Measurements from ENCODE around the gene EDAR.

Gene EDAR

DNA sequence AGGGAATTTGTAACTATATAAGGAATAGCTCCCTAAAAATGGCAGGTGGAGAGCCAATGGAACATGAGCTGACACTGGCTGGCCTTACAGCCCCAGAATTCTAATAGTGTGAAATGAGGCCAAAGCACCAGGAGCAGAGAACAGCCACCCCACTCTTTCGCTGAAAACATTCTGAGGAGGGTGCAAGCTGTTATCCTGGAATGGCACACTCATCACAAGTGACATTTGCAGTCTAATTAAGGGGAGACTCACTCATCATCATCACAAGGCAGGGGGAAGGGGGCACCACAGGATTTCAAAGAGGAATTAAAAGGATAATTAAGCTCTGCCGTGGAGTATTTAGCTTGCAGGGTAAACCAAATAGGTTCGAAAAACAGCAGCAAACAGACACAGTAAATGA is 94.3 kb downstream of the EDAR start:
- H3K36me3 ChIP-seq (ENCODE audit: insufficient read depth, low read depth, low read length): no peaks in the 10 kb centered on the region
- H3K4me3 ChIP-seq (ENCODE audit: low read length): no peak overlapping the region
- no peaks in the 10 kb centered on the region for H3K9me3 ChIP-seq (ENCODE audit: insufficient read depth, low read depth, low read length)
- no peaks in the 10 kb centered on the region for H3K4me1 ChIP-seq (ENCODE audit: insufficient read depth, low read length)
- no peak overlapping the region for H3K27ac ChIP-seq (ENCODE audit: low read length)
- H3K27me3 ChIP-seq (ENCODE audit: insufficient read depth, low read length): no peaks in the 10 kb centered on the region
- no peak overlapping the region for H3K9ac ChIP-seq (ENCODE audit: low read depth, low read length)

DNA sequence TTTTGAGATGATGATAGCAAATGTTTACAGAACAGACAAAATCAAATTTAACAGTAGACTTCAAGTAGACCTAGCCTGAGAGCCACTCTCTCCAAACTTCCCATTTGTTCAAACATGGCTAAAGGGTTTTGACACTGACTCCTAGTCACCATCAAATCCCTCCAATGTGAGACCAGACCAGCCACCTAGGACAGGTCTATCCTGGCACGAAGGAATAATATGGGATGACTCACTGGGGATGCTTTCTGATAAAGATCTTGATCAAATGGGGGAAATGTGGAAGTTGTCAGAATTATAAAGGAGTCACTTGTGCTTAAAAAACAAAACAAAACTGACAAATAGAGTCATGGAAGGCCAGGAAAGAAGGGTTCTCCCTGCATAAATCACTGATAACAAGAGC is 95.7 kb downstream of the EDAR start:
- Histone ChIP-seq H3K4me1 (ENCODE audit: insufficient read depth, low read length) (no peaks in the 10 kb centered on the region), H3K9ac (ENCODE audit: low read depth, low read length) (no peak overlapping the region), H3K4me3 (ENCODE audit: low read length) (no peak overlapping the region), H3K27me3 (ENCODE audit: insufficient read depth, low read length) (no peaks in the 10 kb centered on the region), H3K27ac (ENCODE audit: low read length) (no peak overlapping the region), H3K36me3 (ENCODE audit: insufficient read depth, low read depth, low read length) (no peaks in the 10 kb centered on the region), H3K9me3 (ENCODE audit: insufficient read depth, low read depth, low read length) (no peaks in the 10 kb centered on the region)

DNA sequence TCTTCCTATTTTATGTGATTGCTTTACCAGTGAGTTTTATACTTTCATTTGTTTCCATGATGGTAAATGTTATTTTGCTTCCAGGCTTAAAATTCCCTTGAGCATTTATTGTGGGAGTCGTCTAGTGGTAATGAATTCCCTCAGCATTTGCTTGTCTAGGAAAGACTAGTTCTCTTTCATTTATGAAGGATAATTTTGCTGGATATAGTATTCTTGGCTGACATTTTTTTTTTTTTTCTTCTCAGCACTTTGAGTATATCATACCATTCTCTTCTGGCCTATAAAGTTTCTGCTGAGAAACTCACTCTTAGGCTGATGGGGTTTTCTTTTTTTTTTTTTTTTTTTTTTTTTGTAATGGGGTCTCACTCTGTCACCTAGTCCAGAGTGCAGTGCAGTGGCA is 99.1 kb downstream of the EDAR start:
- no peaks in the 10 kb centered on the region for H3K4me1 ChIP-seq (ENCODE audit: insufficient read depth, low read length)
- no peaks in the 10 kb centered on the region for H3K36me3 ChIP-seq (ENCODE audit: insufficient read depth, low read depth, low read length)
- no peak overlapping the region for H3K9ac ChIP-seq (ENCODE audit: low read depth, low read length)
- no peak overlapping the region for H3K27ac ChIP-seq (ENCODE audit: low read length)
- no peak overlapping the region for H3K4me3 ChIP-seq (ENCODE audit: low read length)
- H3K27me3 ChIP-seq (ENCODE audit: insufficient read depth, low read length): no peaks in the 10 kb centered on the region
- H3K9me3 ChIP-seq (ENCODE audit: insufficient read depth, low read depth, low read length): no peaks in the 10 kb centered on the region

DNA sequence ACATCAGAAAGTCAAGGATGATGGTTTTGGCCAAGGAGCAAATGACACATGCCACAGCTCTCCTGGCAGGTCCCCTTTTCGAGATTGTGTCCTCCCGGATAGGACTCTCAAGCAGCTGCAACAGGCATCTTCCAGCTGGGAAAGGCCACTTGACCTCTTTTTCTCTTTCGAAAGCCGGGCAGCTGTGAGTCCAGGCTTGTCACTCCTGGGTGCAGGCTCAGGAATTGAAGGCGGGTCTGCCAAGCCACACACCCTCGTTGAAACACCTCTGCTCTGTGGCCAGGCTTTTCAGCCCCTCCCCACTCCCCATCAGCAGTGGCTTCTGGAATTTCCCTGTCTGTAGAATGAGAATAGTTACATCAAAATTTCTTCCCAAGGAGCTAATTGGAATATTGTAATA is 104.4 kb downstream of the EDAR start:
- H3K4me1 ChIP-seq (ENCODE audit: insufficient read depth, low read length): no peaks in the 10 kb centered on the region
- H3K4me3 ChIP-seq (ENCODE audit: low read length): no peak overlapping the region
- no peak overlapping the region for H3K9ac ChIP-seq (ENCODE audit: low read depth, low read length)
- peaks cover 31% of the 10 kb centered on the region for H3K9me3 ChIP-seq (ENCODE audit: insufficient read depth, low read depth, low read length)
- H3K27me3 ChIP-seq (ENCODE audit: insufficient read depth, low read length): no peaks in the 10 kb centered on the region
- H3K36me3 ChIP-seq (ENCODE audit: insufficient read depth, low read depth, low read length): 0 out of 2 replicates have a peak, but pooled peaks cover 5% of the 10 kb centered on the region
- H3K27ac ChIP-seq (ENCODE audit: low read length): no peak overlapping the region

DNA sequence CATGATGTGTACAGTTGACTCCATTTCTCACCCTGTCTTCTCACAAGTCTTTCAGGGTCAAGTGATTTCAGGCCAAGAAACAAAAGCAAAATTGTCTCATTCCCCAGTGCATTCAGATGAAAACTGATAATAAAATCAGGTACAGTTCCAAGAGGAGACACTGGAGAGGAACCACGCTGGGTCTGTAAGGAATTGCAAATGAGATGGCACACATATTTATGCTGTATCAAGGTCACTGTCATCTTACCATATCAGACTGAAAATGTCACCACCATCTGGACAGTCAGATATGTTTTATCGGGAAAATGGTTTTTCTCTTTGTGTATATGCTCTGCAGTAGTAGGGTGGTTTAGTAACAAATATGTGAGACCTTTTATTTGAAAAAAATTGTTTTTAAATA is 110.7 kb downstream of the EDAR start:
- H3K9ac ChIP-seq (ENCODE audit: low read depth, low read length): no peak overlapping the region
- no peak overlapping the region for H3K27ac ChIP-seq (ENCODE audit: low read length)
- H3K4me3 ChIP-seq (ENCODE audit: low read length): no peak overlapping the region
- H3K27me3 ChIP-seq (ENCODE audit: insufficient read depth, low read length): no peaks in the 10 kb centered on the region
- H3K36me3 ChIP-seq (ENCODE audit: insufficient read depth, low read depth, low read length): peaks cover 43% of the 10 kb centered on the region
- H3K9me3 ChIP-seq (ENCODE audit: insufficient read depth, low read depth, low read length): peaks cover 31% of the 10 kb centered on the region
- no peaks in the 10 kb centered on the region for H3K4me1 ChIP-seq (ENCODE audit: insufficient read depth, low read length)

DNA sequence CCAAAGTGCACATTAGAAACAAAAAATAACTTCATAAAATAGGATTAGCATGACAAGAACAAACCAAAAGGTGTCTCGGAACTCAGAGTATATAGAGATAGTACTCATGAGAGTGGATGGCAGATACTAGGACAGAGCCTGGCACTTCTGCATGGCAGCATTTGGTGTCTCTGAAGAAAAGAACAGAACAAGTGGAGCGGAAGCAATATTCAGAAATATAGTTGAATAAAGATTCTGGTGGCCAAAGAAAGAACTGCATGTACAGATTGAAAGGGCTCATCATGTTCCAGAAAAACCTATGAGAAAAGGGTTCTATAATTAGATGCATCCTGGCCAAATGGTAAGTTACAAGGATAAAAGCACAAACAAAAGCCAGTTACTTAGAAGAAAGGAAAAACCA is 111.5 kb downstream of the EDAR start:
- Histone ChIP-seq H3K9ac (ENCODE audit: low read depth, low read length) (no peak overlapping the region), H3K27ac (ENCODE audit: low read length) (no peak overlapping the region), H3K27me3 (ENCODE audit: insufficient read depth, low read length) (no peaks in the 10 kb centered on the region), H3K4me1 (ENCODE audit: insufficient read depth, low read length) (no peaks in the 10 kb centered on the region), H3K36me3 (ENCODE audit: insufficient read depth, low read depth, low read length) (peaks cover 43% of the 10 kb centered on the region), H3K4me3 (ENCODE audit: low read length) (no peak overlapping the region), H3K9me3 (ENCODE audit: insufficient read depth, low read depth, low read length) (peaks cover 25% of the 10 kb centered on the region)

DNA sequence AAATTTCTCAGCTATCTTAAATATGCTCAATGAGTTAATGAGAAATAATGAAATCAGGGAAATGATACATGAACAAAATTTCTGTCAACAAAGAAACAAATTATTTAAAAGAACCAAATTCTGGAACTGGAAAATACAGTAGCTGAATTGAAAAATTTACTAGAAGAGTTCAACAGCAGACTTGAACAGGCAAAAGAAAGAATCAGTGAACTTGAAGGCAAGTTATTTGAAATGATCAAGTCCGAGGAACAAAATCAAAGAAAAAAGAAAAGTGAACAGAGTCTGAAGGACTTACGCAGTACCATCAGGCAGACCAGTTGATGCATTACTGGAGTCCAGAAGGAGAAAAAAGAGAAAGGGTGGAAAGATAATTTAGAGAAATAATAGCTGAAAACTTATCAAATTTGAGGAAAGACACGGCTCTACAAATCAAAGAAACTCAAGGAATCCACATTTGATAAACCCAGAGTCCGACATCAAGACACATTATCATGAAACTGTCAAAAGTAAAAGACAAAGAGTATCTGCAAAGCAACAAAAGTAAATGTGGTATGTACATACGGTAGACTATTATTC is 118.9 kb downstream of the EDAR start:
- no peaks in the 10 kb centered on the region for H3K27me3 ChIP-seq (ENCODE audit: insufficient read depth, low read length)
- no peaks in the 10 kb centered on the region for H3K4me1 ChIP-seq (ENCODE audit: insufficient read depth, low read length)
- no peak overlapping the region for H3K9ac ChIP-seq (ENCODE audit: low read depth, low read length)
- no peaks in the 10 kb centered on the region for H3K9me3 ChIP-seq (ENCODE audit: insufficient read depth, low read depth, low read length)
- no peak overlapping the region for H3K4me3 ChIP-seq (ENCODE audit: low read length)
- peaks cover 24% of the 10 kb centered on the region for H3K36me3 ChIP-seq (ENCODE audit: insufficient read depth, low read depth, low read length)
- H3K27ac ChIP-seq (ENCODE audit: low read length): no peak overlapping the region

DNA sequence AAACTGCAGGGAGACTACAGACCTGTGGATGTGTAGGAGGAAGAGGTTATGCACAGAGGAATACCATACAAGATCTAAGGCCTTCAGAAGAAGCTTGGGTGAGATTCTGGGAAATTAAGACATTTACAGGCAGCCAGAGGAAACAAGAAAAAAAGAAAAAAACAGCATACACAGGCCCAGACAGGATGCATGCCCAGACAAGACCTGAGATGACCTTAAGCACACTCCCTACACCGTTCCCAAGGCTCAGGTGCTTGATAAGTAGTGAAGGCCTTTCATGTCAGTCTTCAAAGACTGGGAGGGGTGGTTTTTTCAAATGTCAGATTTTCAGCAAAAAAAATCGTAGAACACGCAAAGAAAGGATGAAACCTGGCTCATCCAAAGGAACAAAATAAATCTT is 119.5 kb downstream of the EDAR start:
- Histone ChIP-seq H3K4me3 (ENCODE audit: low read length) (no peak overlapping the region), H3K27ac (ENCODE audit: low read length) (no peak overlapping the region), H3K4me1 (ENCODE audit: insufficient read depth, low read length) (no peaks in the 10 kb centered on the region), H3K9ac (ENCODE audit: low read depth, low read length) (no peak overlapping the region), H3K27me3 (ENCODE audit: insufficient read depth, low read length) (no peaks in the 10 kb centered on the region), H3K9me3 (ENCODE audit: insufficient read depth, low read depth, low read length) (no peaks in the 10 kb centered on the region), H3K36me3 (ENCODE audit: insufficient read depth, low read depth, low read length) (peaks cover 24% of the 10 kb centered on the region)

DNA sequence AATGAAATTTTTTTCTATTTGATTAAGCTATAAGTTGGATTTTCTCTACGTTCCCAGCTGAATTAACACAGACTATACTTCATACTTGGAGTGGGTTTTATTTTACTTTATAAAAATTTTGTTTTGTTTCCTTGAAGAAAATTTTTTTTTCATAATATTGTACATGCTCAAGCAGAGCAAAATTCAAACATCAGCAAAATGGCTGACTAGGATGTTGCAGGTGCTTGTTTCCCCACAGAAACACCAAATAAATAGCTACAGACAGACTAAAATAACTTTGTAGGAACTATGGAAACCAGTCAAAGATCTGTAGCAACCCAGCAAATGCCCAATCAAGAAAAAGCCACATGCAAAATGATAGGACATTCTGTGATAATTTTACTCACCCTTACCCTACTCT is 120.1 kb downstream of the EDAR start:
- H3K4me3 ChIP-seq (ENCODE audit: low read length): no peak overlapping the region
- no peaks in the 10 kb centered on the region for H3K4me1 ChIP-seq (ENCODE audit: insufficient read depth, low read length)
- peaks cover 18% of the 10 kb centered on the region for H3K36me3 ChIP-seq (ENCODE audit: insufficient read depth, low read depth, low read length)
- no peaks in the 10 kb centered on the region for H3K9me3 ChIP-seq (ENCODE audit: insufficient read depth, low read depth, low read length)
- H3K9ac ChIP-seq (ENCODE audit: low read depth, low read length): no peak overlapping the region
- H3K27me3 ChIP-seq (ENCODE audit: insufficient read depth, low read length): no peaks in the 10 kb centered on the region
- H3K27ac ChIP-seq (ENCODE audit: low read length): no peak overlapping the region

DNA sequence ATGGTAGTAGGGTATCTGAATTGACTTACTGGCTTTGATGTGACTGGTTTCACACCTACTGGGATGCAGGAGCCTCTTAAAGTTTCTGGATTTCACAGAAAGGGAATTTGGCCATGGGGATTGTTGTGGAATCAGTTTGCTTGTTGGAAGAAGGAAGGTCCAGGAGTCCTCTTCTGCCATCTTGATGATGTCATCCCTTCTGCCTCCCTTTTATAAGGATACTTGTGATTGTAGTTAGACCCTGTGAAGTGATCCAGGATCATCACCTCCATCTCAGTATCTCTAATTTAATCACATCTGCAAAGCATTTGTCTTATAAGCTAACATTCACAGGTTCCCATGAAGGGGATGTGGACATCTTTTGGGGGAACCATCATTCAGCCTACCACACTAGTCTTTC is 123.0 kb downstream of the EDAR start:
- H3K36me3 ChIP-seq (ENCODE audit: insufficient read depth, low read depth, low read length): peaks cover 18% of the 10 kb centered on the region
- H3K27me3 ChIP-seq (ENCODE audit: insufficient read depth, low read length): no peaks in the 10 kb centered on the region
- no peak overlapping the region for H3K9ac ChIP-seq (ENCODE audit: low read depth, low read length)
- H3K27ac ChIP-seq (ENCODE audit: low read length): no peak overlapping the region
- H3K4me3 ChIP-seq (ENCODE audit: low read length): no peak overlapping the region
- H3K4me1 ChIP-seq (ENCODE audit: insufficient read depth, low read length): no peaks in the 10 kb centered on the region
- no peaks in the 10 kb centered on the region for H3K9me3 ChIP-seq (ENCODE audit: insufficient read depth, low read depth, low read length)

DNA sequence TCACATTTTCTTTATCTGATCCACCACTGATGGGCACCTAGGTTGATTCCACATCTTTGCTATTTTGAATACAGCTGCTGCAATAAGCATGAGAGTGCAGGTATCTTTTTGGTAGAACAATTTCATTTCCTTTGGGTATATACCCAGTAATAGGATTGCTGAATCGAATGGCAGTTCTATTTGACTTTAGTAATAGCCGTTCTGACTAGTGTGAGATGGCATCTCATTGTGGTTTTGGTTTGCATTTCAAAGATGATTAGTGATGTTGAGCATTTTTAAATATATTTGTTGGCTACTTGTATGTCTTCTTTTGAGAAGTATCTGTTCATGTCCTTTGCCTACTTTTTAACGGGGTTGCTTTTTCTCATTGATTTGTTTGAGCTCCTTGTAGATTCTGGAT is 130.1 kb downstream of the EDAR start:
- H3K27me3 ChIP-seq (ENCODE audit: insufficient read depth, low read length): no peaks in the 10 kb centered on the region
- no peak overlapping the region for H3K9ac ChIP-seq (ENCODE audit: low read depth, low read length)
- H3K4me1 ChIP-seq (ENCODE audit: insufficient read depth, low read length): no peaks in the 10 kb centered on the region
- H3K9me3 ChIP-seq (ENCODE audit: insufficient read depth, low read depth, low read length): no peaks in the 10 kb centered on the region
- H3K27ac ChIP-seq (ENCODE audit: low read length): no peak overlapping the region
- H3K36me3 ChIP-seq (ENCODE audit: insufficient read depth, low read depth, low read length): peaks cover 18% of the 10 kb centered on the region
- H3K4me3 ChIP-seq (ENCODE audit: low read length): no peak overlapping the region

DNA sequence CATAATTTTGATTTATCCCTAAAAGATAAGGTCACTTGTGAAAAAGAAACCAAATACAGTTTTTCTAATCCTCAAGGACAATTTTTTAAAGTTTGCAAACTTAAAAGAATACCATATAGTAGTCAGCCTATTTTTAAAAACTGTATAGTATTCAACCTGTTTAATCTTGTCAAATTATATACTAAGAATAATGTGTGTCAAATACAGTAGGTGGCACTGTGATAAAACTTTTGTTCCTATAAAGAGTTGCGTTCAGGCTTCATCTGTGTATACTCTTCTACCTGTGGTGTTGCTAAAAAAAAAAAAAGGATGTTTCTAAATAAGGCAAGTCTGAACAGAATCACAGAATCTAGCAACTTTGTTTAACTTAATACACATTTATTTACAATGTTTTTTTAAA is 133.8 kb downstream of the EDAR start:
- H3K4me1 ChIP-seq (ENCODE audit: insufficient read depth, low read length): no peaks in the 10 kb centered on the region
- no peaks in the 10 kb centered on the region for H3K27me3 ChIP-seq (ENCODE audit: insufficient read depth, low read length)
- H3K4me3 ChIP-seq (ENCODE audit: low read length): no peak overlapping the region
- no peak overlapping the region for H3K9ac ChIP-seq (ENCODE audit: low read depth, low read length)
- H3K27ac ChIP-seq (ENCODE audit: low read length): no peak overlapping the region
- peaks cover 44% of the 10 kb centered on the region for H3K36me3 ChIP-seq (ENCODE audit: insufficient read depth, low read depth, low read length)
- H3K9me3 ChIP-seq (ENCODE audit: insufficient read depth, low read depth, low read length): no peaks in the 10 kb centered on the region

DNA sequence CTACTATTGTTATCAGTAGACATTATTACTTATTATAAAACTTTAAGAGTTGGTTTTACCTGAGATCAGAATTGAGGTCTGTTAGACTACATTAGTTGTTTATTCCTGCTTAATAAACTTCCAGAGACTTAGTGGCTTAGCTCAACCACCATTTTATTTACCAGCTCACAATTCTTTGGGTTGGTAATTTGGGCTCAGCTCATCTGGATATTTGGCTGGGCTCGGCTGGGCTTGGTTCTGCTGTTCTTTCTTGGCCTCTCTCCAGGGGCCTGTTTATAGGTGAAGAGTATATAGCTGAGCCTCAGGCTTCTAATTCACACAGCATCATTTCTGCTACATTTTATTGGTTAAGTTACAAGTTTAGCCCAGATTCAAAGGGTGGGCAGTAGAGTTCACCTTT is 134.5 kb downstream of the EDAR start:
- Histone ChIP-seq H3K27me3 (ENCODE audit: insufficient read depth, low read length) (no peaks in the 10 kb centered on the region), H3K9me3 (ENCODE audit: insufficient read depth, low read depth, low read length) (no peaks in the 10 kb centered on the region), H3K4me1 (ENCODE audit: insufficient read depth, low read length) (no peaks in the 10 kb centered on the region), H3K4me3 (ENCODE audit: low read length) (no peak overlapping the region), H3K36me3 (ENCODE audit: insufficient read depth, low read depth, low read length) (peaks cover 51% of the 10 kb centered on the region), H3K9ac (ENCODE audit: low read depth, low read length) (no peak overlapping the region), H3K27ac (ENCODE audit: low read length) (no peak overlapping the region)
